K562 (cell line): ENCODE measurements around the gene DENND5B. TPM values are rescaled to one million over a fixed set of nuclear protein-coding genes. Genes with fewer than 3 reads are reported as not detected.

ENCODE experiments used
- ATAC-seq: fragments of 200-7000 bp; cut with Tn5 transposase; 3 replicates; pipeline ENCODE4 v1.9.1; 2020; ENCODE audit warnings: moderate library complexity
- BruUV-seq: library from RNA; stranded (reverse); fragments of 400-500 nt; replicated peaks from 2 replicates; lab custom pipeline; 2021; lab: Mats Ljungman, UMichigan
- CTCF ChIA-PET: fragments of 300-600 bp; formaldehyde crosslinking; extraction: SDS; loops from one replicate; lab custom pipeline; 2021; ENCODE audit warnings: low intra/inter-chr PET ratio; lab: Yijun Ruan, JAX
- POLR2A ChIA-PET: fragments of 300-600, 350-650 bp; sonication (Branson Sonifier 250); formaldehyde crosslinking; extraction: SDS; loops from one replicate; lab custom pipeline; 2021; ENCODE audit warnings: antibody characterized with exemption, inconsistent platforms; lab: Yijun Ruan, JAX
- DNase-seq, 4 experiments: peaks; one replicate each; pipeline versions ENCODE4 v3.0.0 to v3.0.0-alpha.2; 2011 to 2018; ENCODE audit warnings: low spot score in 3 of 4, mixed read lengths in 3 of 4; ENCODE audit errors: extremely low read depth in 1 of 4
- FAIRE-seq: peaks from 2 replicates; lab custom pipeline; 2011; peaks lifted over from hg19 to GRCh38; lab: Jason Lieb, UNC
- H2AFZ ChIP-seq: 2 replicates; pipeline ENCODE4 v1.6.0; 2011; ENCODE audit warnings: low read depth, low read length, control low read depth, inconsistent platforms
- H3K27ac ChIP-seq: fragments of 200-600 bp; 3 replicates; pipeline ENCODE4 v1.8.0; 2011; ENCODE audit warnings: low read depth, mild to moderate bottlenecking, control low read depth, inconsistent platforms, low read length, moderate library complexity, mixed read lengths; ENCODE audit errors: extremely low read depth
- H3K27me3 ChIP-seq, 2 experiments: fragments of 300-600 bp in 1 of 2; 2 replicates in 1 of 2; 3 replicates in 1 of 2; pipeline versions ENCODE4 v1.6.0 to v1.8.0; 2011; ENCODE audit warnings: inconsistent platforms in 2 of 2, low read length in 2 of 2, mild to moderate bottlenecking in 1 of 2, mixed read lengths in 1 of 2, moderate library complexity in 1 of 2; ENCODE audit not compliant: control insufficient read depth in 2 of 2, insufficient read depth in 2 of 2
- H3K36me3 ChIP-seq: fragments of 300-600 bp; 3 replicates; pipeline ENCODE4 v1.8.0; 2011; ENCODE audit warnings: mild to moderate bottlenecking, low read length, inconsistent platforms; ENCODE audit not compliant: control insufficient read depth, insufficient read depth
- H3K4me1 ChIP-seq, 2 experiments: fragments of 200-600 bp in 1 of 2; replicated peaks in 1 of 2; 2 replicates in 1 of 2; 3 replicates in 1 of 2; pipeline versions ENCODE4 v1.5.1 to v1.8.0; 2011; ENCODE audit warnings: inconsistent platforms in 2 of 2, low read length in 2 of 2, mild to moderate bottlenecking in 1 of 2, mixed read lengths in 1 of 2, moderate library complexity in 1 of 2; ENCODE audit not compliant: control insufficient read depth in 2 of 2, insufficient read depth in 2 of 2
- H3K4me2 ChIP-seq: 2 replicates; pipeline ENCODE4 v1.6.1; 2011; ENCODE audit warnings: low read length, control low read depth, inconsistent platforms, mixed read lengths; ENCODE audit not compliant: insufficient read depth
- H3K4me3 ChIP-seq: fragments of 200-600 bp; sonication (generic), shearing (Covaris generic); 2 replicates; pipeline ENCODE4 v1.5.1; 2016; ENCODE audit warnings: control low read depth, inconsistent platforms
- H3K79me2 ChIP-seq: fragments of 200-600 bp; 3 replicates; pipeline ENCODE4 v1.8.0; 2011; ENCODE audit warnings: low read length, inconsistent platforms; ENCODE audit not compliant: control insufficient read depth, insufficient read depth
- H3K9ac ChIP-seq, 2 experiments: 2 replicates each; pipeline versions ENCODE4 v1.6.0 to v1.6.1; 2011; ENCODE audit warnings: low read depth in 2 of 2, low read length in 2 of 2, control low read depth in 1 of 2, inconsistent platforms in 1 of 2, mild to moderate bottlenecking in 1 of 2, mixed read lengths in 1 of 2; ENCODE audit not compliant: insufficient read depth in 1 of 2
- H3K9me1 ChIP-seq: one replicate; pipeline ENCODE4 v1.6.0; 2011; ENCODE audit warnings: inconsistent platforms, mild to moderate bottlenecking, low read length, moderate library complexity; ENCODE audit not compliant: control insufficient read depth, insufficient read depth
- H3K9me3 ChIP-seq: replicated peaks from 2 replicates; pipeline ENCODE4 v1.5.1; 2011; ENCODE audit warnings: low read depth, low read length, inconsistent platforms; ENCODE audit not compliant: control insufficient read depth, insufficient read depth
- H4K20me1 ChIP-seq: replicated peaks from 2 replicates; pipeline ENCODE4 v1.6.1; 2011; ENCODE audit warnings: low read length, inconsistent platforms, mixed read lengths; ENCODE audit not compliant: control insufficient read depth, insufficient read depth
- MEIS2 ChIP-seq: fragments of 450-650 bp; IDR thresholded peaks from 2 replicates; pipeline ENCODE4 v1.6.1; 2014; ENCODE audit warnings: mild to moderate bottlenecking; ENCODE audit not compliant: partially characterized antibody
- WGBS: fragments of 100-300 bp; shearing (Covaris generic); methylation state at CpG from one replicate; pipeline ENCODE4 v1.1.6; 2016; ENCODE audit warnings: low coverage, mixed read lengths; ENCODE audit not compliant: insufficient coverage; ENCODE audit errors: missing lambda C conversion rate; 5-methylcytosine and 5-hydroxymethylcytosine counted together
- in situ Hi-C: fragments of 300-500 bp; cut with MboI; formaldehyde crosslinking; loops from 4 replicates; pipeline ENCODE4 v1.15.0; 2018; ENCODE audit warnings: inconsistent platforms, mixed read lengths
- intact Hi-C: fragments of 100-400 bp; cut with micrococcal nuclease; formaldehyde crosslinking; loops from 2 replicates; pipeline ENCODE4 v1.14.2; 2022
- polyA plus RNA-seq, 8 experiments: library from polyadenylated mRNA; depleted of rRNA in 4 of 8; stranded (reverse) in 5 of 8; unstranded in 3 of 8; fragments of >200 nt; fragmentation: Nextera tagmentation in 2 of 8; fragmentation: Illumina TruSeq in 1 of 8; extraction: Ambion mirVana in 2 of 8; extraction: Trizol in 1 of 8; gene quantifications; 2 replicates each; pipeline versions ENCODE4 v1.2.1 to v1.2.3, GENCODE V29; 2011 to 2014; ENCODE audit warnings: inconsistent platforms in 1 of 8, missing spikeins in 1 of 8
- total RNA-seq, 7 experiments: library from RNA; depleted of rRNA in 6 of 7; stranded (reverse); fragments of >200 nt in 6 of 7; fragmentation: Illumina TruSeq in 2 of 7; extraction: Trizol in 2 of 7; gene quantifications; 2 replicates each; pipeline versions ENCODE4 v1.2.1 to v1.2.3, GENCODE V29; 2011 to 2021; ENCODE audit warnings: low replicate concordance in 1 of 7
- TF ChIP-seq, protein P1 (sequence below): fragments of 250-450 bp; sonication (Bioruptor Pico); IDR thresholded peaks from 2 replicates; pipeline ENCODE4 v1.5.0; 2021; ENCODE audit warnings: mild to moderate bottlenecking, borderline replicate concordance

The DENND5B gene
- total and polyA plus RNA-seq, 9 of the 15 experiments (the other 6 are each of a cell fraction or from before 2014, with no cell fraction given) = 0.99 to 6.0 (median 3.6) TPM

DNA sequence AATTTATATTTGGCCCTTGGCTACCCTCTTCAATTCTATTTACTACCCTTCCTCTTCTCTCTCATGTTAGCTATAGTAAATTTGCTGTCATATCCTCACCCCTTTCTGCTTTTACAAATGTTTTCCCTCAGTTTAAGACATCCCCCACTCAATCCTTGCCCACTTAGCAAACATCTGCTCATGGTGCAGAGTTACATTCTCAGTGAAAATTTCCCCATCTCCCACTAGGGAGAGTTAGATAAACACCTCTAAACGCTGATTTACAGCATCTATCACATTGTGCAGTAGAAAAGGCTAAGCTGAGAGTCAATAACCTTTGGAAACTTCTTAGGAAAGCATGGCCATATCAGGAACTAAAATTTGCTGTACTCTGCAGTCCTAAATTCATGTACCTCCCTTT is 69.0 kb downstream of the DENND5B start:
- in situ Hi-C loops = no loop called here
- no peaks in the 10 kb centered on the region for H3K4me1 ChIP-seq

More for the DNA sequence above, 69.0 kb downstream of the DENND5B start:
- peaks cover 6 to 12% of the 10 kb centered on the region in 2 experiments; a peak in 3 of 5 replicates for H3K27me3 ChIP-seq
- no peak overlapping the region for H2AFZ ChIP-seq
- H3K27ac ChIP-seq = no peak overlapping the region
- no peaks in the 10 kb centered on the region for H3K36me3 ChIP-seq
- DNase-seq (no peak), FAIRE-seq (no peak), ATAC-seq (no peak)
- H3K79me2 ChIP-seq = no peaks in the 10 kb centered on the region
- no peak overlapping the region for H3K4me3 ChIP-seq
- WGBS = 0% methylated on average over 1 of the region's 1 CpG
- H4K20me1 ChIP-seq = no peaks in the 10 kb centered on the region
- no peak overlapping the region for H3K4me2 ChIP-seq
- CTCF ChIA-PET = no interaction called here
- intact Hi-C loops = no loop called here
- H3K9me1 ChIP-seq = no peaks in the 10 kb centered on the region
- no TSS peak for BruUV-seq
- POLR2A ChIA-PET = interaction anchor here (0.6 to 1.3 kb wide), 2 partner anchors 13 to 66 kb away, joined by 3 to 8 read pairs; no protein-coding TSS in a partner anchor
- TF ChIP-seq, protein P1, sequence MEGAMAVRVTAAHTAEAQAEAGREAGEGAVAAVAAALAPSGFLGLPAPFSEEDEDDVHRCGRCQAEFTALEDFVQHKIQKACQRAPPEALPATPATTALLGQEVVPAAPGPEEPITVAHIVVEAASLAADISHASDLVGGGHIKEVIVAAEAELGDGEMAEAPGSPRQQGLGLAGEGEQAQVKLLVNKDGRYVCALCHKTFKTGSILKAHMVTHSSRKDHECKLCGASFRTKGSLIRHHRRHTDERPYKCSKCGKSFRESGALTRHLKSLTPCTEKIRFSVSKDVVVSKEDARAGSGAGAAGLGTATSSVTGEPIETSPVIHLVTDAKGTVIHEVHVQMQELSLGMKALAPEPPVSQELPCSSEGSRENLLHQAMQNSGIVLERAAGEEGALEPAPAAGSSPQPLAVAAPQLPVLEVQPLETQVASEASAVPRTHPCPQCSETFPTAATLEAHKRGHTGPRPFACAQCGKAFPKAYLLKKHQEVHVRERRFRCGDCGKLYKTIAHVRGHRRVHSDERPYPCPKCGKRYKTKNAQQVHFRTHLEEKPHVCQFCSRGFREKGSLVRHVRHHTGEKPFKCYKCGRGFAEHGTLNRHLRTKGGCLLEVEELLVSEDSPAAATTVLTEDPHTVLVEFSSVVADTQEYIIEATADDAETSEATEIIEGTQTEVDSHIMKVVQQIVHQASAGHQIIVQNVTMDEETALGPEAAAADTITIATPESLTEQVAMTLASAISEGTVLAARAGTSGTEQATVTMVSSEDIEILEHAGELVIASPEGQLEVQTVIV = no peak
- TF ChIP-seq MEIS2 = no peak
- no peaks in the 10 kb centered on the region for H3K9me3 ChIP-seq
- no peak overlapping the region for H3K9ac ChIP-seq
